Measurements from ENCODE around the gene GRIFIN. TPM values are rescaled to one million over a fixed set of nuclear protein-coding genes. Genes with fewer than 3 reads are reported as not detected.

The GRIFIN gene
- total RNA-seq, 2 donors from 2014 or later, result not detected

GRCh38 chr7:2508327-2509215, 32.4 kb upstream of the GRIFIN start:
- no peaks in the 10 kb centered on the region for H3K27me3 ChIP-seq (replicated peaks; ENCODE audit: insufficient read depth)
- no peaks in the 10 kb centered on the region for H3K36me3 ChIP-seq
- peaks cover 6 to 9% of the 10 kb centered on the region in 2 donors for H3K4me1 ChIP-seq (ENCODE audit: control insufficient read depth in 1 of 2, low read depth in 2 of 2)
- H3K9me3 ChIP-seq, result no peaks in the 10 kb centered on the region
- ATAC-seq (ENCODE audit: insufficient number of reproducible peaks, low FRiP score, low read depth) (no peak), DNase-seq (ENCODE audit: low spot score) (no peak)
- peak overlapping the region; percentile 7 for H3K4me3 ChIP-seq
- H3K27ac ChIP-seq, result no peak overlapping the region
- TF ChIP-seq CTCF (IDR thresholded peaks at IDR 0.05), result no peak

- DNase-seq (ENCODE audit: low spot score), result no peak
- Histone ChIP-seq H3K4me1 (ENCODE audit: control insufficient read depth in 1 of 2, low read depth in 2 of 2) (peaks cover 6 to 9% of the 10 kb centered on the region in 2 donors), H3K4me3 (no peak overlapping the region), H3K27me3 (replicated peaks; ENCODE audit: insufficient read depth) (no peaks in the 10 kb centered on the region), H3K27ac (no peak overlapping the region), H3K9me3 (no peaks in the 10 kb centered on the region), H3K36me3 (no peaks in the 10 kb centered on the region)
- no peak for ATAC-seq (ENCODE audit: insufficient number of reproducible peaks, low FRiP score, low read depth)
- TF ChIP-seq CTCF (IDR thresholded peaks at IDR 0.05), result no peak
Measured at GRCh38 chr7:2507917-2508306, 31.7 kb upstream of the GRIFIN start.

- DNase-seq (ENCODE audit: low spot score) (no peak), ATAC-seq (ENCODE audit: insufficient number of reproducible peaks, low FRiP score, low read depth) (no peak)
- Histone ChIP-seq H3K27ac (no peak overlapping the region), H3K4me1 (ENCODE audit: control insufficient read depth in 1 of 2, low read depth in 2 of 2) (peaks cover 6 to 9% of the 10 kb centered on the region in 2 donors), H3K9me3 (no peaks in the 10 kb centered on the region), H3K4me3 (no peak overlapping the region), H3K27me3 (replicated peaks; ENCODE audit: insufficient read depth) (no peaks in the 10 kb centered on the region), H3K36me3 (no peaks in the 10 kb centered on the region)
- TF ChIP-seq CTCF (IDR thresholded peaks at IDR 0.05), result no peak
Measured at GRCh38 chr7:2507208-2507916, 31.2 kb upstream of the GRIFIN start.

- no peaks in the 10 kb centered on the region for H3K36me3 ChIP-seq
- H3K4me3 ChIP-seq, result no peak overlapping the region
- no peaks in the 10 kb centered on the region for H3K9me3 ChIP-seq
- peaks cover 1 to 6% of the 10 kb centered on the region in 2 donors for H3K4me1 ChIP-seq (ENCODE audit: control insufficient read depth in 1 of 2, low read depth in 2 of 2)
- no peak overlapping the region for H3K27ac ChIP-seq
- ATAC-seq (ENCODE audit: insufficient number of reproducible peaks, low FRiP score, low read depth) (no peak), DNase-seq (ENCODE audit: low spot score) (no peak)
- H3K27me3 ChIP-seq (replicated peaks; ENCODE audit: insufficient read depth), result no peaks in the 10 kb centered on the region
- no peak for TF ChIP-seq CTCF (IDR thresholded peaks at IDR 0.05)
Measured at GRCh38 chr7:2505401-2505800, 29.2 kb upstream of the GRIFIN start.

GRCh38 chr7:2504889-2505375, 28.7 kb upstream of the GRIFIN start:
- Histone ChIP-seq H3K27ac (no peak overlapping the region), H3K4me1 (ENCODE audit: control insufficient read depth in 1 of 2, low read depth in 2 of 2) (peaks cover 0 to 6% of the 10 kb centered on the region in 2 donors), H3K4me3 (no peak overlapping the region), H3K9me3 (no peaks in the 10 kb centered on the region), H3K36me3 (no peaks in the 10 kb centered on the region), H3K27me3 (replicated peaks; ENCODE audit: insufficient read depth) (no peaks in the 10 kb centered on the region)
- no peak for DNase-seq (ENCODE audit: low spot score)
- no peak for TF ChIP-seq CTCF (IDR thresholded peaks at IDR 0.05)
- ATAC-seq (ENCODE audit: insufficient number of reproducible peaks, low FRiP score, low read depth), result no peak
